ENCODE results near the gene PPFIA2.

Gene PPFIA2

DNA sequence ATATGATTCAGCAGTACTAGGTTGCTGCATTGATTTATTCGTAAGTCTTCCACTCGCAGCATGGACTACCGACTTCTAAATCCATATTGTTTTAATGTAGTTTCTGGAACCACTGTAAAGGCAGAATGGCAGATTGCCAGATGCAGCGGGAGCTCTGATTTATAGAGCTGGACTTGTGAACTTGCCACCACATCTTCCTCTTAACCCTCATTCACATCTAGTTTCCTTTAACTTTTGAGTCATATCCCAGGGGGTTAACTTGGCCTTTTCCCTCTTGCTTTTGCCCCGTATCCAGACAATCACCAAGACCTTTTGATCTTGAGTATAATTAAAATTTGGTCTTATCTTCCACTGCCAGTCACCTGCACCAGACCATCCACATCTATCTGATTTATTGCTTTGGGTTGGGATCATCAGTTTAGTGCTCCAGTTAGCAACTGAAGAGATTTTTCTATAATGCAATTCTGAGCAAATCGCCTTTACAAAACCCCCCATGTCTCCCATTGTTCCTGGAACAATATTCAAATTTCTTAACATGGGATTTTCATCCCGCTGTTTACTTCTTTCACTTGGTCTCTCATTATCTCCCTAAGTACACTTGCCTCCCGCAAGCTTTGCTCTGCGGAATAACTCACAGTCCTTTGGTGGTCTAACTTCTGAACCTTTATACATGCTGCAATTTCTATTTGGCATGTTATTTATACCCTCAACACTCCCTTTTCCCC lies 550.8 kb downstream of the PPFIA2 start:
- DNase-seq (ENCODE audit: low read depth in 2 of 2) = no peak

Data from activated CD4-positive, alpha-beta T cell treated with anti-CD3 and anti-CD28 coated beads for 24 hours (primary cell).